Measurements from ENCODE around the gene TENM3. TPM values are rescaled to one million over a fixed set of nuclear protein-coding genes. Genes with fewer than 3 reads are reported as not detected.

TENM3 gene
- total and polyA plus RNA-seq, 3 donors from 2014 or later, result 10.9 to 42.7 (median 42.2) TPM

GRCh38 chr4:182426901-182427300, 183.7 kb downstream of the TENM3 start:
- H3K9me3 ChIP-seq, result no peaks in the 10 kb centered on the region
- no peak for DNase-seq
- intact Hi-C loops (cut with DNase I; ENCODE audit: low total_unique reads), result no loop called here
- 40 to 48% methylated on average over 1 of the region's 1 CpG for WGBS, 2 donors
- H3K4me3 ChIP-seq, result no peak overlapping the region
- no peaks in the 10 kb centered on the region for H3K36me3 ChIP-seq (ENCODE audit: low read depth, missing control alignments)
- no peaks in the 10 kb centered on the region for H3K27me3 ChIP-seq
- H3K4me1 ChIP-seq, result no peaks in the 10 kb centered on the region
- no peak for TF ChIP-seq CTCF (IDR thresholded peaks at IDR 0.05)
- TF ChIP-seq POLR2A (IDR thresholded peaks at IDR 0.05), result no peak
- H3K27ac ChIP-seq, result no peak overlapping the region

- no peak for TF ChIP-seq CTCF (IDR thresholded peaks at IDR 0.05)
- no peak for TF ChIP-seq POLR2A (IDR thresholded peaks at IDR 0.05)
- H3K4me1 ChIP-seq, result no peaks in the 10 kb centered on the region
- no peaks in the 10 kb centered on the region for H3K9me3 ChIP-seq
- no peaks in the 10 kb centered on the region for H3K36me3 ChIP-seq (ENCODE audit: low read depth, missing control alignments)
- H3K27me3 ChIP-seq, result no peaks in the 10 kb centered on the region
- intact Hi-C loops (cut with DNase I; ENCODE audit: low total_unique reads), result no loop called here
- no peak overlapping the region for H3K4me3 ChIP-seq
- WGBS, 2 donors, result 81 to 86% methylated on average over 2 of the region's 2 CpGs
- no peak for DNase-seq
- no peak overlapping the region for H3K27ac ChIP-seq
Observed at GRCh38 chr4:182427554-182427953, 184.4 kb downstream of the TENM3 start.

GRCh38 chr4:182429896-182430295, 186.7 kb downstream of the TENM3 start:
- H3K9me3 ChIP-seq, result no peaks in the 10 kb centered on the region
- H3K36me3 ChIP-seq (ENCODE audit: low read depth, missing control alignments), result no peaks in the 10 kb centered on the region
- intact Hi-C loops (cut with DNase I; ENCODE audit: low total_unique reads), result no loop called here
- WGBS, 2 donors, result 77 to 81% methylated on average over 8 of the region's 8 CpGs
- H3K4me1 ChIP-seq, result no peaks in the 10 kb centered on the region
- no peak overlapping the region for H3K4me3 ChIP-seq
- no peak for DNase-seq
- H3K27ac ChIP-seq, result no peak overlapping the region
- TF ChIP-seq CTCF (IDR thresholded peaks at IDR 0.05), result no peak
- no peak for TF ChIP-seq POLR2A (IDR thresholded peaks at IDR 0.05)
- H3K27me3 ChIP-seq, result no peaks in the 10 kb centered on the region

- no peak for TF ChIP-seq POLR2A (IDR thresholded peaks at IDR 0.05)
- TF ChIP-seq CTCF (IDR thresholded peaks at IDR 0.05), result no peak
- intact Hi-C loops (cut with DNase I; ENCODE audit: low total_unique reads), result no loop called here
- H3K36me3 ChIP-seq (ENCODE audit: low read depth, missing control alignments), result no peaks in the 10 kb centered on the region
- 80 to 97% methylated on average over 1 of the region's 1 CpG for WGBS, 2 donors
- no peaks in the 10 kb centered on the region for H3K4me1 ChIP-seq
- no peaks in the 10 kb centered on the region for H3K27me3 ChIP-seq
- no peak for DNase-seq
- H3K4me3 ChIP-seq, result no peak overlapping the region
- H3K9me3 ChIP-seq, result no peaks in the 10 kb centered on the region
- H3K27ac ChIP-seq, result no peak overlapping the region
Observed at GRCh38 chr4:182432819-182433218, 189.6 kb downstream of the TENM3 start.

GRCh38 chr4:182434720-182435119, 191.5 kb downstream of the TENM3 start:
- Histone ChIP-seq H3K9me3 (no peaks in the 10 kb centered on the region), H3K4me3 (no peak overlapping the region), H3K27me3 (no peaks in the 10 kb centered on the region), H3K36me3 (ENCODE audit: low read depth, missing control alignments) (no peaks in the 10 kb centered on the region), H3K27ac (no peak overlapping the region), H3K4me1 (no peaks in the 10 kb centered on the region)
- intact Hi-C loops (cut with DNase I; ENCODE audit: low total_unique reads), result no loop called here
- TF ChIP-seq CTCF (IDR thresholded peaks at IDR 0.05) (no peak), POLR2A (IDR thresholded peaks at IDR 0.05) (no peak)
- 33 to 44% methylated on average over 4 of the region's 4 CpGs for WGBS, 2 donors
- DNase-seq, result no peak

Measured in testis (tissue), 3 donors.